HFFc6 (cell line): ENCODE measurements around the gene CHST3. TPM values are rescaled to one million over a fixed set of nuclear protein-coding genes. Genes with fewer than 3 reads are reported as not detected.

ENCODE experiments used
- DNase-seq: peaks from one replicate; pipeline ENCODE4 v3.0.0-alpha.2; 2018
- H3K27ac Mint-ChIP-seq: 2 replicates; pipeline ENCODE4 v1.8.0; 2020; ENCODE audit warnings: mild to moderate bottlenecking, mixed read lengths
- H3K27me3 Mint-ChIP-seq: 2 replicates; pipeline ENCODE4 v1.8.0; 2021; ENCODE audit warnings: mild to moderate bottlenecking, moderate library complexity, mixed read lengths; ENCODE audit not compliant: insufficient read depth
- H3K36me3 Mint-ChIP-seq: 2 replicates; pipeline ENCODE4 v1.8.0; 2021; ENCODE audit warnings: low read depth, mixed read lengths
- H3K4me1 Mint-ChIP-seq: 2 replicates; pipeline ENCODE4 v1.8.0; 2020; ENCODE audit warnings: low read depth, mixed read lengths
- H3K4me3 Mint-ChIP-seq: 2 replicates; pipeline ENCODE4 v1.8.0; 2020; ENCODE audit warnings: mild to moderate bottlenecking, moderate library complexity, mixed read lengths
- H3K9me3 Mint-ChIP-seq: 2 replicates; pipeline ENCODE4 v1.8.0; 2020; ENCODE audit warnings: mild to moderate bottlenecking, mixed read lengths
- total RNA-seq, 6 experiments: library from RNA; stranded (reverse); fragmentation: NEBNext Ultra II Directional; extraction: Animal tissue kit (Norgen Biotek cat#: 25700); gene quantifications; 2 replicates in 1 of 6; 3 replicates in 5 of 6; pipeline ENCODE4 v1.2.3, GENCODE V29; 2021
- TF ChIP-seq, protein P1 (sequence below): fragments of 200-600 bp; sonication (generic); IDR thresholded peaks from 2 replicates; pipeline ENCODE4 v1.5.0; 2021; ENCODE audit warnings: antibody characterized with exemption, mild to moderate bottlenecking

Gene CHST3
- total RNA-seq, 6 experiments from 2014 or later, result 34.9 to 48.1 (median 40.3) TPM

DNA sequence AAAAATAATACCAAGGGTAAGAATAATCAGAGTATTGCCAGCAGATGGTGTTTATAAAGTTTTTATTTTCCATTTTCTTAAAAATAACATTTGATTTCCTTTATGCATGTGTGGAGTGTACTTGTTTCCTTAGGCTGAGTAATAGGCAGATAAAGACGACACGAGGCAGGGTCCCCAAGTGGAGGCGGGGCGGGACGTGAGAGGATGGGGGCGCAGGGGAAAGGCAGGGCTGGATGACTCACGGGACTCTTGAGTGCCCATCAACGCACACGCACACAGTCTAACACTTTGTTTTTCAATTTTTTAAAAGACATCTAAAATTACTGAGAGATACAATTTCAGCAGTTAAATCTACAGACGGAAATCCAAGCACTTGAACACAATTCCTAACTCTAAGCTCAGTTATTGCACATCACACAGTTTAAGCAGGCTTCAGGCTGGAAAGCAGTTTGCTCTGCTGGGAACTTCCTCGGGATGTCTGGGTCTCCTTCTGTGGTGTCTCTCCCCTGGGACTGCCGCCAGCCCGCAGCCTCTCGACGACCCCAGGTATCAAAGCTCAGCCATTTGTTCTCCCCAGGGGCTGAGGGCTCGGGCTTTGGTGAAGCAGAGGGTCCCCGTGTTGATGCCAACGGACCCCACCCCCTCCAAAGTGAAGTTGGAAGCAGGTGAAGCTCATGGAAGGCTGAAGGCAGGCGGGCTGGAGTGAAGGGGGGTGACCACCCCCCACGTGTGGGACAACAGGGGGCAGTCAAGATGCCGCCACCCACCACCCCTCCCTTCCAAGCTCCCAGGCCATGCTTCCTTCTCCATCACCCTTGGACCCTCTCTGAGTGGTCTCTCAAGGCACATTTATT is 95.0 kb downstream of the CHST3 start:
- Mint-ChIP-seq H3K27me3 (peaks cover 41% of the 10 kb centered on the region), H3K4me1 (peaks cover 8% of the 10 kb centered on the region), H3K27ac (no peak overlapping the region), H3K36me3 (no peaks in the 10 kb centered on the region), H3K9me3 (no peaks in the 10 kb centered on the region), H3K4me3 (no peak overlapping the region)
- no peak for DNase-seq
- TF ChIP-seq, protein P1, sequence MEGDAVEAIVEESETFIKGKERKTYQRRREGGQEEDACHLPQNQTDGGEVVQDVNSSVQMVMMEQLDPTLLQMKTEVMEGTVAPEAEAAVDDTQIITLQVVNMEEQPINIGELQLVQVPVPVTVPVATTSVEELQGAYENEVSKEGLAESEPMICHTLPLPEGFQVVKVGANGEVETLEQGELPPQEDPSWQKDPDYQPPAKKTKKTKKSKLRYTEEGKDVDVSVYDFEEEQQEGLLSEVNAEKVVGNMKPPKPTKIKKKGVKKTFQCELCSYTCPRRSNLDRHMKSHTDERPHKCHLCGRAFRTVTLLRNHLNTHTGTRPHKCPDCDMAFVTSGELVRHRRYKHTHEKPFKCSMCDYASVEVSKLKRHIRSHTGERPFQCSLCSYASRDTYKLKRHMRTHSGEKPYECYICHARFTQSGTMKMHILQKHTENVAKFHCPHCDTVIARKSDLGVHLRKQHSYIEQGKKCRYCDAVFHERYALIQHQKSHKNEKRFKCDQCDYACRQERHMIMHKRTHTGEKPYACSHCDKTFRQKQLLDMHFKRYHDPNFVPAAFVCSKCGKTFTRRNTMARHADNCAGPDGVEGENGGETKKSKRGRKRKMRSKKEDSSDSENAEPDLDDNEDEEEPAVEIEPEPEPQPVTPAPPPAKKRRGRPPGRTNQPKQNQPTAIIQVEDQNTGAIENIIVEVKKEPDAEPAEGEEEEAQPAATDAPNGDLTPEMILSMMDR, result no peak

DNA sequence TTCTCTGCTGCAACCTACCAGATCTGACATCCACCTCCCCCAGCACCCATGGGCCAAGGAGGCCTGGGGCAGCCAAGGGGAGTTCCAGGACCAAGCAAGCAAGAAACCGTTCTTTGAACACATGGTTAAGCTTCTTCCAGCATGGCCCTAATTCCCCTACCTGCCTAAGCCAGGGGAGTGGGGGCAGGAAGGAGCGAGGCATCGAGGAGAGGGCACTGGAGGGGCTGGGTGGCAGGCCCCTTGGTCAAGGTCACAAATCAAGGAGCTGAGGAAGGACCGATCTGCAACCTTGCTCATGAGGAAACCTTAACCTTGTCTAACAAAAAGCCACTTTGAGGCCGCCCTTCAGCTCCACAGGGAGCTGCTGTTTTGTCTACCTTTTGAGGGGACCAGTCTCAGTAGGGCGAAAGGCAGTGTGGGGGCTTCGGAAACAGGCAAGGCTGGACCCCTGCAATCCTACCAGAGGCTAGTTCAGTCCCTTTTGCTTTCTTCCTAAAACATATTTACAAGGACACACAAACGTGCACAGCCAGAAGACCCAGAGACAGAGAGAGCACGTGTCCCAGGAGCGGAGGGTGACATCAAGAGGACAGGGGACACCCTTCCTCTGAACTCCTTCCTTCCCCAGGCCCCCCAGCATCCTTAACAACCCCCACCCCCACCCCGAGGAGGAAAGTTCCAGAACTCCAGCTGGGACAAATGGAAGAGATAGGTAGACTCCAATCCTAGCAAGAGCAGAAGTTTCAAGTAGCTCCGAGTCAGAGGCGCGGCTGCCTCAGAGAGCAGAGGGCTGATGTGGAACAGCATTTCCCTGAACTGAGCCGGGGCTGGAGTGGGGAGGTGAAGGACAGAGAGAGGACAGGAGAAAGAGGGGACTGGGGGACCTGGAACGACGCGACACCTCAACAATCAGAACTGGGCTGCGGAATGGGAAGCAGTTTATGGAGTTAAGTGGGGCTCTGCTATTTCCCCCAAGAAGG is 95.9 kb downstream of the CHST3 start:
- no peak overlapping the region for H3K4me3 Mint-ChIP-seq
- peaks cover 8% of the 10 kb centered on the region for H3K4me1 Mint-ChIP-seq
- TF ChIP-seq, protein P1, result no peak
- H3K27ac Mint-ChIP-seq, result no peak overlapping the region
- H3K36me3 Mint-ChIP-seq, result no peaks in the 10 kb centered on the region
- H3K27me3 Mint-ChIP-seq, result peaks cover 41% of the 10 kb centered on the region
- no peak for DNase-seq
- H3K9me3 Mint-ChIP-seq, result no peaks in the 10 kb centered on the region

- no peak for DNase-seq
- Mint-ChIP-seq H3K36me3 (no peaks in the 10 kb centered on the region), H3K9me3 (no peaks in the 10 kb centered on the region), H3K27ac (no peak overlapping the region), H3K4me3 (no peak overlapping the region), H3K27me3 (peaks cover 39% of the 10 kb centered on the region), H3K4me1 (peaks cover 8% of the 10 kb centered on the region)
- TF ChIP-seq, protein P1, result peak; percentile 42; the same call in 1 of the 2 replicates
Measured at GRCh38 chr10:72061491-72061890, 97.3 kb downstream of the CHST3 start.

GRCh38 chr10:72061930-72062329 is 97.7 kb downstream of the CHST3 start:
- H3K4me3 Mint-ChIP-seq, result no peak overlapping the region
- DNase-seq, result no peak
- H3K4me1 Mint-ChIP-seq, result peaks cover 8% of the 10 kb centered on the region
- TF ChIP-seq, protein P1, result no peak
- H3K27me3 Mint-ChIP-seq, result peaks cover 37% of the 10 kb centered on the region
- H3K9me3 Mint-ChIP-seq, result no peaks in the 10 kb centered on the region
- H3K36me3 Mint-ChIP-seq, result no peaks in the 10 kb centered on the region
- H3K27ac Mint-ChIP-seq, result no peak overlapping the region

GRCh38 chr10:72062382-72062781 is 98.2 kb downstream of the CHST3 start:
- peak; percentile 59 for DNase-seq
- Mint-ChIP-seq H3K27me3 (peaks cover 38% of the 10 kb centered on the region), H3K9me3 (no peaks in the 10 kb centered on the region), H3K36me3 (no peaks in the 10 kb centered on the region), H3K4me1 (peaks cover 8% of the 10 kb centered on the region), H3K4me3 (no peak overlapping the region), H3K27ac (no peak overlapping the region)
- TF ChIP-seq, protein P1, result no peak

Other genes with a start within 250 kb of the CHST3 start
- not detected for gene C10orf105, start 244.6 kb upstream of the CHST3 start, total RNA-seq
- gene VSIR, start 190.9 kb upstream of the CHST3 start, total RNA-seq, result 10 to 100 TPM; 24.3 to 36.2 (median 29.0) TPM
- gene PSAP, start 113.1 kb upstream of the CHST3 start, total RNA-seq, result 100 to 1,000 TPM; 375 to 549 (median 404) TPM
- gene SPOCK2, start 124.2 kb downstream of the CHST3 start, total RNA-seq, result not detected